ENCODE data around the gene ROCK2.

ROCK2 gene

GRCh38 chr2:11186145-11186544, 158.3 kb downstream of the ROCK2 start:
- TF ChIP-seq EZH2phosphoT487 (IDR thresholded peaks at IDR 0.05; ENCODE audit: borderline replicate concordance): no peak
- TF ChIP-seq, protein P1, sequence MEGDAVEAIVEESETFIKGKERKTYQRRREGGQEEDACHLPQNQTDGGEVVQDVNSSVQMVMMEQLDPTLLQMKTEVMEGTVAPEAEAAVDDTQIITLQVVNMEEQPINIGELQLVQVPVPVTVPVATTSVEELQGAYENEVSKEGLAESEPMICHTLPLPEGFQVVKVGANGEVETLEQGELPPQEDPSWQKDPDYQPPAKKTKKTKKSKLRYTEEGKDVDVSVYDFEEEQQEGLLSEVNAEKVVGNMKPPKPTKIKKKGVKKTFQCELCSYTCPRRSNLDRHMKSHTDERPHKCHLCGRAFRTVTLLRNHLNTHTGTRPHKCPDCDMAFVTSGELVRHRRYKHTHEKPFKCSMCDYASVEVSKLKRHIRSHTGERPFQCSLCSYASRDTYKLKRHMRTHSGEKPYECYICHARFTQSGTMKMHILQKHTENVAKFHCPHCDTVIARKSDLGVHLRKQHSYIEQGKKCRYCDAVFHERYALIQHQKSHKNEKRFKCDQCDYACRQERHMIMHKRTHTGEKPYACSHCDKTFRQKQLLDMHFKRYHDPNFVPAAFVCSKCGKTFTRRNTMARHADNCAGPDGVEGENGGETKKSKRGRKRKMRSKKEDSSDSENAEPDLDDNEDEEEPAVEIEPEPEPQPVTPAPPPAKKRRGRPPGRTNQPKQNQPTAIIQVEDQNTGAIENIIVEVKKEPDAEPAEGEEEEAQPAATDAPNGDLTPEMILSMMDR (conservative IDR thresholded peaks at IDR 0.05; ENCODE audit: low read length): no peak
- no peaks in the 10 kb centered on the region for H4K20me1 ChIP-seq (ENCODE audit: insufficient read depth, low read length, poor library complexity, severe bottlenecking)
- H3K9ac ChIP-seq (ENCODE audit: low read depth, low read length, poor library complexity, severe bottlenecking): no peak overlapping the region
- no peaks in the 10 kb centered on the region for H3K4me1 ChIP-seq (ENCODE audit: insufficient read depth, low read length, poor library complexity, severe bottlenecking)
- no peaks in the 10 kb centered on the region for H3K9me2 ChIP-seq (replicated peaks; ENCODE audit: low read depth, low read length)
- H3K4me2 ChIP-seq (ENCODE audit: low read depth, low read length, poor library complexity, severe bottlenecking): no peak overlapping the region
- no peaks in the 10 kb centered on the region for H3K79me2 ChIP-seq (ENCODE audit: insufficient read depth, low read length)
- H2AFZ ChIP-seq (ENCODE audit: low read length): no peak overlapping the region
- no peak overlapping the region for H3K4me3 ChIP-seq (ENCODE audit: low read length, poor library complexity, severe bottlenecking)
- H3F3A ChIP-seq (ENCODE audit: low read depth): no peaks in the 10 kb centered on the region
- H3K36me3 ChIP-seq (ENCODE audit: insufficient read depth, low read length): peaks cover 52% of the 10 kb centered on the region; the same call in 1 of the 2 replicates
- no peaks in the 10 kb centered on the region for H3K27me3 ChIP-seq (ENCODE audit: insufficient read depth, low read length, poor library complexity, severe bottlenecking)
- H3K9me3 ChIP-seq (ENCODE audit: insufficient read depth, low read depth, low read length): no peaks in the 10 kb centered on the region

- Histone ChIP-seq H3K79me2 (ENCODE audit: insufficient read depth, low read length) (no peaks in the 10 kb centered on the region), H3K4me1 (ENCODE audit: insufficient read depth, low read length, poor library complexity, severe bottlenecking) (no peaks in the 10 kb centered on the region), H3K9ac (ENCODE audit: low read depth, low read length, poor library complexity, severe bottlenecking) (no peak overlapping the region), H3K27me3 (ENCODE audit: insufficient read depth, low read length, poor library complexity, severe bottlenecking) (no peaks in the 10 kb centered on the region), H3K4me3 (ENCODE audit: low read length, poor library complexity, severe bottlenecking) (no peak overlapping the region), H3K9me2 (replicated peaks; ENCODE audit: low read depth, low read length) (no peaks in the 10 kb centered on the region), H4K20me1 (ENCODE audit: insufficient read depth, low read length, poor library complexity, severe bottlenecking) (no peaks in the 10 kb centered on the region), H2AFZ (ENCODE audit: low read length) (no peak overlapping the region), H3K4me2 (ENCODE audit: low read depth, low read length, poor library complexity, severe bottlenecking) (no peak overlapping the region), H3K36me3 (ENCODE audit: insufficient read depth, low read length) (peaks cover 33% of the 10 kb centered on the region; the same call in 1 of the 2 replicates), H3K9me3 (ENCODE audit: insufficient read depth, low read depth, low read length) (no peaks in the 10 kb centered on the region), H3F3A (ENCODE audit: low read depth) (no peaks in the 10 kb centered on the region)
- TF ChIP-seq, protein P1 (conservative IDR thresholded peaks at IDR 0.05; ENCODE audit: low read length): no peak
- no peak for TF ChIP-seq EZH2phosphoT487 (IDR thresholded peaks at IDR 0.05; ENCODE audit: borderline replicate concordance)
Measured at GRCh38 chr2:11182951-11183350, 161.5 kb downstream of the ROCK2 start.

DNA sequence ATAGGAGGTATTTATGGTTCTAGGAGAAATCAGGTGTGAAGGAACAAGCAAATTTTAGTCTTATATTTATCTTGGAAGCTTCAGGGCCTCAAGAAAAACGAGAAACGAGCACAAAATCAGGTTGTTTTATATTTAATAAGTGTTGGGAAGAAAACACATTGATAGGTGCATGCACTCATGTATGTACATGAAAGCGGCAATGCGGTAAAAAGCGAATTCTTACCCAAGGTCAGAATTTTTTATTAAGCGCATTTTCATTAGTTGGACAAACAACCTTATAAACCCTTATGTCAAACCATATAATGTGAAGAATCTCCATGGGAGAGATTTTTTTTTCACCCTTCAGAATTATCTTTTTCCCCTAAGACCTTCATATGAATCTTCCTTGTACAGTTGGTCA, 163.8 kb downstream of the ROCK2 start:
- Histone ChIP-seq H3K9ac (ENCODE audit: low read depth, low read length, poor library complexity, severe bottlenecking) (no peak overlapping the region), H3K27me3 (ENCODE audit: insufficient read depth, low read length, poor library complexity, severe bottlenecking) (no peaks in the 10 kb centered on the region), H3K4me2 (ENCODE audit: low read depth, low read length, poor library complexity, severe bottlenecking) (no peak overlapping the region), H3K79me2 (ENCODE audit: insufficient read depth, low read length) (no peaks in the 10 kb centered on the region), H3K9me3 (ENCODE audit: insufficient read depth, low read depth, low read length) (no peaks in the 10 kb centered on the region), H3K4me3 (ENCODE audit: low read length, poor library complexity, severe bottlenecking) (no peak overlapping the region), H4K20me1 (ENCODE audit: insufficient read depth, low read length, poor library complexity, severe bottlenecking) (no peaks in the 10 kb centered on the region), H3K36me3 (ENCODE audit: insufficient read depth, low read length) (peaks cover 24% of the 10 kb centered on the region; the same call in 1 of the 2 replicates), H3K4me1 (ENCODE audit: insufficient read depth, low read length, poor library complexity, severe bottlenecking) (peaks cover 5% of the 10 kb centered on the region), H3K9me2 (replicated peaks; ENCODE audit: low read depth, low read length) (no peaks in the 10 kb centered on the region), H3F3A (ENCODE audit: low read depth) (0 out of 2 replicates have a peak, but pooled peaks cover 3% of the 10 kb centered on the region), H2AFZ (ENCODE audit: low read length) (no peak overlapping the region)
- TF ChIP-seq, protein P1 (conservative IDR thresholded peaks at IDR 0.05; ENCODE audit: low read length): no peak
- TF ChIP-seq EZH2phosphoT487 (IDR thresholded peaks at IDR 0.05; ENCODE audit: borderline replicate concordance): no peak

Data from Loucy (cell line).